Subcutaneous adipose tissue (tissue), 4 donors: ENCODE results near the gene CERT1. TPM values are rescaled to one million over a fixed set of nuclear protein-coding genes. Genes with fewer than 3 reads are reported as not detected.

ENCODE experiments used
- CTCF ChIP-seq: fragments of 450-650 bp; IDR thresholded peaks from one replicate; pipeline ENCODE4 v1.5.1; 2016; ENCODE audit warnings: low read depth, mild to moderate bottlenecking, control low read depth, antibody characterized with exemption, moderate library complexity
- total RNA-seq, 4 donors: library from RNA; depleted of rRNA; stranded (reverse); fragments of >200 nt; gene quantifications; one replicate each; pipeline ENCODE4 v1.1.0, GENCODE V29; 2016

The CERT1 gene
- total RNA-seq, 4 donors from 2014 or later: 77.6 to 106 (median 86.1) TPM

- no peak for TF ChIP-seq CTCF
Measured at GRCh38 chr5:75363726-75364495, 147.5 kb downstream of the CERT1 start.

- TF ChIP-seq CTCF: no peak
Measured at GRCh38 chr5:75363111-75363510, 148.3 kb downstream of the CERT1 start.

GRCh38 chr5:75362474-75362975, 148.9 kb downstream of the CERT1 start:
- no peak for TF ChIP-seq CTCF

- no peak for TF ChIP-seq CTCF
Measured at GRCh38 chr5:75361310-75361709, 150.1 kb downstream of the CERT1 start.

- no peak for TF ChIP-seq CTCF
Measured at GRCh38 chr5:75358117-75358516, 153.3 kb downstream of the CERT1 start.

- no peak for TF ChIP-seq CTCF
Measured at GRCh38 chr5:75356719-75357118, 154.7 kb downstream of the CERT1 start.

GRCh38 chr5:75355236-75355635, 156.2 kb downstream of the CERT1 start:
- no peak for TF ChIP-seq CTCF
